PC-9 (cell line): ENCODE data around the gene RNASEL. TPM values are rescaled to one million over a fixed set of nuclear protein-coding genes. Genes with fewer than 3 reads are reported as not detected.

ENCODE experiments used
- BruUV-seq: library from RNA; stranded (reverse); fragments of 400-500 nt; replicated peaks from 2 replicates; lab custom pipeline; 2021; lab: Mats Ljungman, UMichigan
- CTCF ChIA-PET: fragments of 300-600 bp; sonication (Branson Sonifier 250); formaldehyde crosslinking; loops from one replicate; lab custom pipeline; 2022; ENCODE audit warnings: antibody characterized with exemption; lab: Charles Lee
- POLR2A ChIA-PET: fragments of 300-600 bp; sonication (Branson Sonifier 250); formaldehyde crosslinking; loops from one replicate; lab custom pipeline; 2022; ENCODE audit warnings: antibody characterized with exemption; ENCODE audit not compliant: unreplicated experiment; lab: Charles Lee
- DNase-seq, 2 experiments: peaks; one replicate each; pipeline versions ENCODE4 v3.0.0 to v3.0.0-alpha.2; 2015 to 2022; ENCODE audit warnings: mixed read lengths in 1 of 2
- H2AFZ ChIP-seq: fragments of 200-600 bp; sonication (generic); 2 replicates; pipeline ENCODE4 v1.8.1; 2017; ENCODE audit warnings: antibody characterized with exemption
- H3F3A ChIP-seq: fragments of 200-600 bp; sonication (generic); 2 replicates; pipeline ENCODE4 v1.8.1; 2017; ENCODE audit warnings: antibody characterized with exemption, mild to moderate bottlenecking, low read depth; ENCODE audit not compliant: insufficient read depth
- H3K27ac ChIP-seq: fragments of 200-600 bp; sonication (generic); 2 replicates; pipeline ENCODE4 v1.6.1; 2016; ENCODE audit warnings: mixed run types
- H3K27me3 ChIP-seq: fragments of 200-600 bp; sonication (generic); 2 replicates; pipeline ENCODE4 v1.6.1; 2016; ENCODE audit warnings: low read depth, mixed run types; ENCODE audit not compliant: insufficient read depth
- H3K36me3 ChIP-seq: fragments of 200-600 bp; sonication (generic); 2 replicates; pipeline ENCODE4 v1.6.1; 2016; ENCODE audit warnings: low read depth, mixed run types
- H3K4me1 ChIP-seq: fragments of 200-600 bp; sonication (generic); replicated peaks from 2 replicates; pipeline ENCODE4 v1.6.1; 2016; ENCODE audit warnings: mixed run types; ENCODE audit not compliant: insufficient read depth
- H3K4me2 ChIP-seq: fragments of 200-600 bp; sonication (generic); 2 replicates; pipeline ENCODE4 v1.6.1; 2017; ENCODE audit warnings: mixed run types
- H3K4me3 ChIP-seq: fragments of 200-600 bp; sonication (generic); 2 replicates; pipeline ENCODE4 v1.6.1; 2016; ENCODE audit warnings: mixed run types
- H3K79me2 ChIP-seq: fragments of 200-600 bp; sonication (generic); 2 replicates; pipeline ENCODE4 v1.6.1; 2017; ENCODE audit warnings: low read depth, mixed run types
- H3K9me2 ChIP-seq: fragments of 200-600 bp; sonication (generic); 2 replicates; pipeline ENCODE4 v1.8.1; 2017; ENCODE audit warnings: mild to moderate bottlenecking; ENCODE audit not compliant: insufficient read depth
- H3K9me3 ChIP-seq: fragments of 200-600 bp; sonication (generic); 2 replicates; pipeline ENCODE4 v1.8.1; 2016; ENCODE audit warnings: low read depth; ENCODE audit not compliant: insufficient read depth
- H4K20me1 ChIP-seq: fragments of 200-600 bp; sonication (generic); 2 replicates; pipeline ENCODE4 v1.8.1; 2017; ENCODE audit not compliant: insufficient read depth
- EZH2 ChIP-seq: fragments of 200-600 bp; sonication (generic); IDR thresholded peaks from 2 replicates; pipeline ENCODE4 v1.8.0; 2017; ENCODE audit warnings: antibody characterized with exemption, low read depth
- intact Hi-C: fragments of 100-400 bp; cut with micrococcal nuclease; formaldehyde crosslinking; loops from one replicate; pipeline ENCODE4 v1.10.0; 2022; ENCODE audit not compliant: unreplicated experiment
- total RNA-seq: library from RNA; stranded (reverse); gene quantifications from 2 replicates; pipeline ENCODE4 v1.2.3, GENCODE V29; 2021
- TF ChIP-seq, protein P1 (sequence below): fragments of 200-600 bp; sonication (generic); conservative IDR thresholded peaks from 2 replicates; pipeline ENCODE4 v1.6.1; 2017; ENCODE audit warnings: mixed run types, antibody characterized with exemption, mild to moderate bottlenecking, moderate library complexity

RNASEL gene
- total RNA-seq, 1 experiment from 2014 or later: 6.3 TPM

DNA sequence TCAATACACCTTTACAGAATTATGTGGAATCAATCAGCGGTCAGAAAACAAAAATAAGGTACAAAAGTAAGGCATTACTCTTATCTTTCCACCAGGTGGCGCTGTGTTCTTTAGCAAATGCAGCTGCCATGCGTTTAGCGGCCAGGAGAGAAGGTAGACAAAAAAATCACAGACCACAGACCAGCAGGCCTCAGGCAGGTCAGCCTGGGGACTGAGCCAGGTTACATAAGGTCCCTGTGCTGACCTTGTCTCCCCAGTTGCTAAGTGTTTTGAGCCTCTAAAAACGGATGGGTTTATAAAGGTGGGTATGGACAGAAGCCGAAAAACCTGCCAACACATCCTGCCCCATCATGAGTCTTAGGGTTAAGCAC lies 12.3 kb upstream of the RNASEL start:
- ChIA-PET POLR2A (no interaction called here), CTCF (interaction anchor here (0.6 to 1.3 kb wide), 4 partner anchors 181 to 548 kb away, joined by 3 to 22 read pairs (median 8); no protein-coding TSS in a partner anchor)
- no peak overlapping the region for H3K4me2 ChIP-seq

DNA sequence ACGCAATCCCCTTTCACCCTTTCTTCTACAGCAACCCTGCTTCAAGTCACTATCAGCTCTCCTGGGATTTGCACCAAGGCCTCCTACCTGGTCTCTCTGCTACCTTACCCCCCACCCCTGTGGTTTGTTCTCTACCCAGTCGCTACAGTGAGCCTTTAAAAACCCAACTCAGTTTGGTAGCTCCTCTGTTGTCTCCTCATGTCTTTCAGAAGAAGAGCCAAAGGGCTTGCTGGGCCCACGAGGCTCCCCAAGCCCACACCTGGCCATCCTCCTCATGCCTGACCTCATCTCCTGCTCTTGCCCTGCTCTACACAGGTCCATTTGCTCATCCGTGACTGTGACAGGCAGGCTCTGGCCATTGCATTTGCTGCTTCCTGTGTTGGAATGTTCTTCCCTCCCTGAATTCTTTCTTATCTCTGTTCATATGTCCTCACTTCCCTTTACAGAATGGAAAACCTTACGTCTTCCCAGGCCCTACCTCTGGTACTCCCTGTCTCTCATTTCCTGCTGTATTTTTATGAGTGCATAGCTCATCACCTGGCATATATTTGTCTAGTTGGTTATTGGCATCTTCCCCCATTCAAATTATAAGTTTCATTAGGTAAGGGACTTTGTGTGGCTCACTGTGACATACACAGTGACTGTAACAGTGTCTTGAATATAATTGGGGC lies 11.8 kb upstream of the RNASEL start:
- BruUV-seq: no TSS peak
- ChIA-PET CTCF (interaction anchor here (0.6 to 1.3 kb wide), 5 partner anchors 115 to 548 kb away, joined by 3 to 22 read pairs (median 7); no protein-coding TSS in a partner anchor), POLR2A (no interaction called here)

More for the DNA sequence above, 12.3 kb upstream of the RNASEL start:
- Histone ChIP-seq H3K4me1 (peaks cover 15% of the 10 kb centered on the region), H3F3A (no peaks in the 10 kb centered on the region), H3K4me3 (no peak overlapping the region), H3K36me3 (no peaks in the 10 kb centered on the region), H2AFZ (no peak overlapping the region), H3K27ac (no peak overlapping the region), H3K27me3 (no peaks in the 10 kb centered on the region), H3K9me3 (no peaks in the 10 kb centered on the region), H3K9me2 (no peaks in the 10 kb centered on the region), H3K79me2 (no peaks in the 10 kb centered on the region), H4K20me1 (no peaks in the 10 kb centered on the region)
- intact Hi-C loops: loop anchor here (1.0 to 5.0 kb wide), 4 partner anchors 155 to 1021 kb away; partner anchors contain the start of gene DHX9
- TF ChIP-seq, protein P1, sequence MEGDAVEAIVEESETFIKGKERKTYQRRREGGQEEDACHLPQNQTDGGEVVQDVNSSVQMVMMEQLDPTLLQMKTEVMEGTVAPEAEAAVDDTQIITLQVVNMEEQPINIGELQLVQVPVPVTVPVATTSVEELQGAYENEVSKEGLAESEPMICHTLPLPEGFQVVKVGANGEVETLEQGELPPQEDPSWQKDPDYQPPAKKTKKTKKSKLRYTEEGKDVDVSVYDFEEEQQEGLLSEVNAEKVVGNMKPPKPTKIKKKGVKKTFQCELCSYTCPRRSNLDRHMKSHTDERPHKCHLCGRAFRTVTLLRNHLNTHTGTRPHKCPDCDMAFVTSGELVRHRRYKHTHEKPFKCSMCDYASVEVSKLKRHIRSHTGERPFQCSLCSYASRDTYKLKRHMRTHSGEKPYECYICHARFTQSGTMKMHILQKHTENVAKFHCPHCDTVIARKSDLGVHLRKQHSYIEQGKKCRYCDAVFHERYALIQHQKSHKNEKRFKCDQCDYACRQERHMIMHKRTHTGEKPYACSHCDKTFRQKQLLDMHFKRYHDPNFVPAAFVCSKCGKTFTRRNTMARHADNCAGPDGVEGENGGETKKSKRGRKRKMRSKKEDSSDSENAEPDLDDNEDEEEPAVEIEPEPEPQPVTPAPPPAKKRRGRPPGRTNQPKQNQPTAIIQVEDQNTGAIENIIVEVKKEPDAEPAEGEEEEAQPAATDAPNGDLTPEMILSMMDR: peak; percentile 95
- TF ChIP-seq EZH2: no peak
- DNase-seq: peak; percentile 58 to 61
- BruUV-seq: no TSS peak

DNA sequence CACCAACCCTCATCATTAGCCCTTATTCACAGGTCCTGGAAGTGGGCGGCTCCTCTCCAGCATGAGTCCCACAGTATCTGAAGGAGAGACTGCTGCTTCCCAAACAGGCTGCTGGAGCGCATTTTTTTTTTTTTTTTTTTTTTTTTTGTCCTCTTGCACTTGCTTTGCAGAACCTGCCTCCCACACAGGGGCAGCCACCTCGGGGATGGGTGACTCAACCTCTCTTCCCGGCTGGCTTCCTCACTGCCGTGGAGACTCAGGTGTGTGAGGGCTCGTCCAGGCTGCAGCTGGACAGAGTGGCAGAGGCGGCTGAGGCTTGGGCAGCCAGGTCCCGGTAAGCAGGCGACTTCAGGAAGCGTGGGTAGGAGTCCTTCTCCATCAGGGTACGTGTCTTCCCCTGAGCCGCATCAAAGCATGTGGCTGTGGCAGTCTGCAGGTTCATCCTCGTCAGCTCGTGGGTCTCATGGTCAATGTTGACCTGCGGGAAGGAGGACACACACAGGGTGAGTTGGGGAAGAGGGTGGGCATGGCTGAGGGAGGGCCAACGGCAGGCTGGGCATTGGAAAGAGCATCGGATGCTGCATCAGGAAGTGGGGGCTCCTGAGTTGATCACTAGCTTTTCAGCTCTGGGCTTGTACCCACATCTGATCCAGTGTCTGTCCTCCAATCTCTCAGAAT lies 11.1 kb upstream of the RNASEL start:
- no TSS peak for BruUV-seq
- Histone ChIP-seq H3K9me2 (no peaks in the 10 kb centered on the region), H3K27ac (no peak overlapping the region), H3K4me2 (no peak overlapping the region), H3K4me3 (no peak overlapping the region), H3F3A (no peaks in the 10 kb centered on the region), H3K79me2 (no peaks in the 10 kb centered on the region), H3K4me1 (peaks cover 15% of the 10 kb centered on the region), H2AFZ (no peak overlapping the region), H3K36me3 (no peaks in the 10 kb centered on the region), H4K20me1 (no peaks in the 10 kb centered on the region), H3K9me3 (no peaks in the 10 kb centered on the region), H3K27me3 (no peaks in the 10 kb centered on the region)
- DNase-seq: no peak
- TF ChIP-seq EZH2: no peak
- TF ChIP-seq, protein P1: no peak
- CTCF ChIA-PET: no interaction called here
- intact Hi-C loops: loop anchor here (2.0 to 5.0 kb wide), 3 partner anchors 153 to 1022 kb away; partner anchors contain the start of gene DHX9
- POLR2A ChIA-PET: no interaction called here

More for the DNA sequence above, 11.8 kb upstream of the RNASEL start:
- Histone ChIP-seq H3K4me3 (no peak overlapping the region), H4K20me1 (no peaks in the 10 kb centered on the region), H3K79me2 (no peaks in the 10 kb centered on the region), H3K36me3 (no peaks in the 10 kb centered on the region), H3K9me2 (no peaks in the 10 kb centered on the region), H3K4me2 (no peak overlapping the region), H3K27ac (no peak overlapping the region), H2AFZ (no peak overlapping the region), H3K27me3 (no peaks in the 10 kb centered on the region), H3K9me3 (no peaks in the 10 kb centered on the region), H3F3A (no peaks in the 10 kb centered on the region), H3K4me1 (peaks cover 15% of the 10 kb centered on the region)
- TF ChIP-seq, protein P1: no peak
- TF ChIP-seq EZH2: no peak
- no peak for DNase-seq
- intact Hi-C loops: loop anchor here (1.0 to 5.0 kb wide), 4 partner anchors 154 to 1021 kb away; partner anchors contain the start of gene DHX9
